ENCODE measurements around the gene HLTF. TPM values are rescaled to one million over a fixed set of nuclear protein-coding genes. Genes with fewer than 3 reads are reported as not detected.
A peak's percentile ranks its signal among the peaks of the same experiment; 100 is the strongest.

HLTF gene
- total RNA-seq, 6 experiments from 2014 or later = 31.0 to 36.6 (median 34.5) TPM

DNA sequence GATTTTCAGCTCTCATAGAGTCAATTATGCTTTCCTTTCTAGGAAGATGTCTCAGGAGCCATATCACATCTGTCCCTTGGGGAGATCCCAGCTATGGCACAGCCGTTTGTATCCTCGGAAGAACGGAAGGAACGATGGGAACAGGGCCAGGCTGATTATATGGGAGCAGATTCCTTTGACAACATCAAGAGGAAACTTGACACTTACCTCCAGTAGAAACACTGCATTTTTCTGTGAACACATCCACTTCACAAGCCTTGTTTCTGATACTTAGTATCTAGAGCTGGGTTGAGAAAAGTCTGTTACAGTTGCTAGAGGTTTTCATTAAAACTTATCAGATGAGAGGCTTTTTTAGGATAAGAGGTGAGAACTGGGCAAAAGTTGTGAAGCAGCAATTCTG lies 59.6 kb downstream of the HLTF start:
- DNase-seq = no peak
- Mint-ChIP-seq H3K4me3 (no peak overlapping the region), H3K9me3 (peaks cover 8% of the 10 kb centered on the region), H3K36me3 (ENCODE audit: low read depth) (peaks cover 48% of the 10 kb centered on the region), H3K27ac (peak overlapping the region; percentile 47), H3K27me3 (ENCODE audit: insufficient read depth) (no peaks in the 10 kb centered on the region), H3K4me1 (ENCODE audit: low read depth) (peaks cover 27% of the 10 kb centered on the region)
- TF ChIP-seq, protein P1, sequence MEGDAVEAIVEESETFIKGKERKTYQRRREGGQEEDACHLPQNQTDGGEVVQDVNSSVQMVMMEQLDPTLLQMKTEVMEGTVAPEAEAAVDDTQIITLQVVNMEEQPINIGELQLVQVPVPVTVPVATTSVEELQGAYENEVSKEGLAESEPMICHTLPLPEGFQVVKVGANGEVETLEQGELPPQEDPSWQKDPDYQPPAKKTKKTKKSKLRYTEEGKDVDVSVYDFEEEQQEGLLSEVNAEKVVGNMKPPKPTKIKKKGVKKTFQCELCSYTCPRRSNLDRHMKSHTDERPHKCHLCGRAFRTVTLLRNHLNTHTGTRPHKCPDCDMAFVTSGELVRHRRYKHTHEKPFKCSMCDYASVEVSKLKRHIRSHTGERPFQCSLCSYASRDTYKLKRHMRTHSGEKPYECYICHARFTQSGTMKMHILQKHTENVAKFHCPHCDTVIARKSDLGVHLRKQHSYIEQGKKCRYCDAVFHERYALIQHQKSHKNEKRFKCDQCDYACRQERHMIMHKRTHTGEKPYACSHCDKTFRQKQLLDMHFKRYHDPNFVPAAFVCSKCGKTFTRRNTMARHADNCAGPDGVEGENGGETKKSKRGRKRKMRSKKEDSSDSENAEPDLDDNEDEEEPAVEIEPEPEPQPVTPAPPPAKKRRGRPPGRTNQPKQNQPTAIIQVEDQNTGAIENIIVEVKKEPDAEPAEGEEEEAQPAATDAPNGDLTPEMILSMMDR (IDR thresholded peaks at IDR 0.05) = no peak

DNA sequence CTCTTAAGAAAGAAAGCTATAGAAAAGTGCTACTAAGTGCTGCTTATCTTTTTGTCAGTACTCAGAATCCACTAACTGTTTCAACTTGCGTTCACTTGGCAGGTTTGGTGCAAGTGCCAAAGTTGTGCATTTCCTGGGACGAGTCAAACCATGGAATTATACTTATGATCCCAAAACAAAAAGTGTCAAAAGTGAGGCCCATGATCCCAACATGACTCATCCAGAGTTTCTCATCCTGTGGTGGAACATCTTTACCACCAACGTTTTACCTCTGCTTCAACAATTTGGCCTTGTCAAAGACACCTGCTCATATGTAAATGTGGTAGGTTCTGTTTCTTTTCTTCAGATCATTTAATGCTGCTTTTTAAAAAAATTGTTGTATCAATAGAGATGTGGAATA lies 62.4 kb downstream of the HLTF start:
- no peak overlapping the region for H3K4me3 Mint-ChIP-seq
- peaks cover 42% of the 10 kb centered on the region for H3K4me1 Mint-ChIP-seq (ENCODE audit: low read depth)
- no peaks in the 10 kb centered on the region for H3K27me3 Mint-ChIP-seq (ENCODE audit: insufficient read depth)
- no peak for DNase-seq
- H3K27ac Mint-ChIP-seq = no peak overlapping the region
- peaks cover 60% of the 10 kb centered on the region for H3K36me3 Mint-ChIP-seq (ENCODE audit: low read depth)
- TF ChIP-seq, protein P1 (IDR thresholded peaks at IDR 0.05) = no peak
- H3K9me3 Mint-ChIP-seq = peaks cover 8% of the 10 kb centered on the region

DNA sequence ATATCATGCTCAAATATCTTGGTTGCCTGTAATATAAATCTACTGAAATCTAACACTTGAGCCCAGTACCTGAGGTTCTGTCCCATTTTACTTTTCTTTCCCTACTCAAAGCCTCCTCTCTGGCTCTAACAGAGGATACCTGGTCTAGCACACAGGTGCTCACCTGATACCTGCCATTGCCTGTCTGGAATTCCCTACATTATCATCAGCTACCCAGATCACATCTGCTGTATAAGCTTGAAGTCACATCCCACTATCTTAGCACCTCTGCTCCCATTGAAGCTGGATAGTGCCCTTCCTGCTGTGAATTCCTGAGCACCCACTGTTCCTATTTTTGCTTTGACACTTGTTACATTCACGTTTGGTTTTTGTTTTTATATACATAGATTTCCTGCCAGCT lies 64.5 kb downstream of the HLTF start:
- Mint-ChIP-seq H3K4me1 (ENCODE audit: low read depth) (peaks cover 58% of the 10 kb centered on the region), H3K36me3 (ENCODE audit: low read depth) (peaks cover 55% of the 10 kb centered on the region), H3K9me3 (peaks cover 8% of the 10 kb centered on the region), H3K27ac (no peak overlapping the region), H3K27me3 (ENCODE audit: insufficient read depth) (no peaks in the 10 kb centered on the region; the same call in 1 of the 2 replicates), H3K4me3 (no peak overlapping the region)
- DNase-seq = no peak
- TF ChIP-seq, protein P1 (IDR thresholded peaks at IDR 0.05) = no peak

DNA sequence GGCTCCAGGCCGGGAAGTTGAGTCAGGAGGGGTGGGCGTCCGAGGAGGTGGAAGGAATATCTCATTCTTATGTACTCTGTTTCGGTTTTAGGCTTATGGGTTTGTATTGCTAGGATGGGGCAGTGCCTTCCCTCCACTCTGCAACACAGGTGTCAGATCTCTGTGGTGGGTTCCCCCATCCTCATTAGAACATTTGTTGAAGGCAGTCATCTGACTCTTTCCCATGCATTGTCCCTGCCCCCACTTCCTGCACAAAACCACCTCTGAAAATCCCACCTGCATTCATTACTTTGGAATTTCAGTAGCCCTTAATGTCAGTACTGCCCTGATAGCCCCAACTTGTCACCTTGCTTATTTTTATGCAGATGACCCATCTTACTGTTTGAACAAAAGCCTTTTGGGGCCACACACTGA lies 65.5 kb downstream of the HLTF start:
- TF ChIP-seq, protein P1 (IDR thresholded peaks at IDR 0.05) = no peak
- Mint-ChIP-seq H3K27me3 (ENCODE audit: insufficient read depth) (no peaks in the 10 kb centered on the region; the same call in 1 of the 2 replicates), H3K9me3 (peaks cover 8% of the 10 kb centered on the region), H3K36me3 (ENCODE audit: low read depth) (peaks cover 48% of the 10 kb centered on the region), H3K4me1 (ENCODE audit: low read depth) (peaks cover 60% of the 10 kb centered on the region), H3K4me3 (no peak overlapping the region), H3K27ac (no peak overlapping the region)
- no peak for DNase-seq

DNA sequence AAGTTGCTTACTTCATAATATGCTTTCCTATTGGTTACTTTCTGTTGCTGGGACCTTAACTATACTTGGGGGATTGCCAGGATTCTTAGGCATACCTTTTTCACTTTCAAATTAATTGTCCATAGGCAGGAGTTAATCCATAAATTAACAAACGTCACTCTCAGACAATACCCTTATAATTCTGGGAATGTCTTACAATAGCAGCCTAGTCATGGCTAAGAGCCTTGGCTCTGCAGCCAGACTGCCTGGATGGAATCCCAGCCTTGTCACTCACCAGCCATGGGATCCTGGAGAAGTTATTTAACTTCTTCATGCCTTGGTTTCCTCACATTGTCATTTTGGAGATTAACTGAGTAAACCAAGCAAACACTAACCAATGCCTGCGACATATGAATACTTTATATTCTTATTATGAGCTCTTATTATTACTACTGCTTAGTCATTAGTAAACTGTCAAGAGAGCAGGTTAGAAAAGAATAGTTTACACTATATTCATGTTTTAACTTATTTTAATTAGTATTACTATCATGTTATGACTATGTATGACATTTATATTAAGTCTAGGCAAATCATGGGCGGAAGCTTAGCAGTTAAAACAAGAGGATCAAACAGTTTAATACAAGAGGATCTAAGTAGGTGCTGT lies 66.0 kb downstream of the HLTF start:
- TF ChIP-seq, protein P1 (IDR thresholded peaks at IDR 0.05) = no peak
- Mint-ChIP-seq H3K4me1 (ENCODE audit: low read depth) (peaks cover 65% of the 10 kb centered on the region), H3K9me3 (peaks cover 8% of the 10 kb centered on the region), H3K27me3 (ENCODE audit: insufficient read depth) (no peaks in the 10 kb centered on the region; the same call in 1 of the 2 replicates), H3K4me3 (no peak overlapping the region; the same call in 1 of the 2 replicates), H3K36me3 (ENCODE audit: low read depth) (peaks cover 48% of the 10 kb centered on the region), H3K27ac (peak overlapping the region; percentile 22; the same call in 1 of the 2 replicates)
- DNase-seq = no peak

All from HFFc6 (cell line).